ENCODE measurements around the gene CATSPER3.

The CATSPER3 gene

GRCh38 chr5:134945041-134945440 is 22.7 kb upstream of the CATSPER3 start:
- H3K4me3 ChIP-seq (ENCODE audit: low read depth in 1 of 2, low read length in 2 of 2) = no peak overlapping the region
- no peaks in the 10 kb centered on the region for H3K9me3 ChIP-seq (ENCODE audit: control insufficient read depth in 1 of 2, low read length in 2 of 2)
- H3K36me3 ChIP-seq (ENCODE audit: control insufficient read depth in 1 of 2, insufficient read depth in 2 of 2, low read length in 2 of 2) = peaks cover 0 to 5% of the 10 kb centered on the region in 2 donors
- no peak overlapping the region for H3K27ac ChIP-seq (ENCODE audit: low read length)
- no peaks in the 10 kb centered on the region for H3K4me1 ChIP-seq (ENCODE audit: control insufficient read depth in 1 of 2, insufficient read depth in 2 of 2, low read length in 2 of 2)
- H3K27me3 ChIP-seq (ENCODE audit: low read depth, low read length) = no peaks in the 10 kb centered on the region

GRCh38 chr5:134948911-134949310 is 18.8 kb upstream of the CATSPER3 start:
- H3K4me1 ChIP-seq (ENCODE audit: control insufficient read depth in 1 of 2, insufficient read depth in 2 of 2, low read length in 2 of 2) = no peaks in the 10 kb centered on the region
- H3K9me3 ChIP-seq (ENCODE audit: control insufficient read depth in 1 of 2, low read length in 2 of 2) = no peaks in the 10 kb centered on the region
- no peaks in the 10 kb centered on the region for H3K36me3 ChIP-seq (ENCODE audit: control insufficient read depth in 1 of 2, insufficient read depth in 2 of 2, low read length in 2 of 2)
- no peaks in the 10 kb centered on the region for H3K27me3 ChIP-seq (ENCODE audit: low read depth, low read length)
- H3K27ac ChIP-seq (ENCODE audit: low read length) = no peak overlapping the region
- H3K4me3 ChIP-seq (ENCODE audit: low read depth in 1 of 2, low read length in 2 of 2) = no peak overlapping the region

- peaks cover 0 to 3% of the 10 kb centered on the region in 2 donors for H3K9me3 ChIP-seq (ENCODE audit: control insufficient read depth in 1 of 2, low read length in 2 of 2)
- H3K4me1 ChIP-seq (ENCODE audit: control insufficient read depth in 1 of 2, insufficient read depth in 2 of 2, low read length in 2 of 2) = no peaks in the 10 kb centered on the region
- H3K27me3 ChIP-seq (ENCODE audit: low read depth, low read length) = no peaks in the 10 kb centered on the region
- H3K36me3 ChIP-seq (ENCODE audit: control insufficient read depth in 1 of 2, insufficient read depth in 2 of 2, low read length in 2 of 2) = no peaks in the 10 kb centered on the region
- H3K27ac ChIP-seq (ENCODE audit: low read length) = no peak overlapping the region
- H3K4me3 ChIP-seq (ENCODE audit: low read depth in 1 of 2, low read length in 2 of 2) = no peak overlapping the region
Observed at GRCh38 chr5:134949316-134949715, 18.4 kb upstream of the CATSPER3 start.

DNA sequence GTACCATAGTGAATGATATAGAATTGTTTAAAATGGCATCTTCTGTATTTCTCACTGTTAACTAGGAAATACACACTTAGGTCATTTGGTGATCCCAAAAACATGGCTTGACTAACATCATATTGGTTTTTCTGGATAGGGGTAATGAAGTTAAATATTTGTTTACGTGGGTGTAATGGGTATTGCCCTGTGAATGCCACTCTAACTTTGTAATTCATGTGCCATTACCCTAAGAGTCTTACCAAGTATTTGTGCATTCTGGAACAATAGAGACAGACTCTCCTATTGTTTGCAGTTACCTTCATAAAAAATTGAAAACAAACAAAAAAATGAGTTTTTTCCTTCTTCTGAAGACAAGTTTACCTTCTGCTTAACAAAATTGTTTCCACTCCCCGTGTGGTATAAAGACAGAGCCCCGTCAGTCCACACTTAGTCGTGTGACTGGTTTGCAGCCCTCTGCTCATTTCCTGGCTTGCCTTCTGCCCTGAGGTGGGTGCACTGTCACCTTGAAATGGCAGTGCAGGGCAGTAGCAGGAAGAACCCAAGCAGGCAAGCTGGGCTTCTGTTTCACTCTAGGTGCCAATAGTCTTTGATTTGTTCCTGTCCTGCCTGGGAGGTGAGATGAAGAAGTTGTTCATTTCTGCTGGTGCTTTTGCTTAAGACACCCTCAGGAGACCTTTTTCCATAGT is 9.6 kb upstream of the CATSPER3 start:
- Histone ChIP-seq H3K27me3 (ENCODE audit: low read depth, low read length) (no peaks in the 10 kb centered on the region), H3K4me3 (ENCODE audit: low read depth in 1 of 2, low read length in 2 of 2) (no peak overlapping the region), H3K27ac (ENCODE audit: low read length) (no peak overlapping the region), H3K4me1 (ENCODE audit: control insufficient read depth in 1 of 2, insufficient read depth in 2 of 2, low read length in 2 of 2) (no peaks in the 10 kb centered on the region), H3K36me3 (ENCODE audit: control insufficient read depth in 1 of 2, insufficient read depth in 2 of 2, low read length in 2 of 2) (peaks cover 0 to 14% of the 10 kb centered on the region in 2 donors), H3K9me3 (ENCODE audit: control insufficient read depth in 1 of 2, low read length in 2 of 2) (peaks cover 0 to 4% of the 10 kb centered on the region in 2 donors)

DNA sequence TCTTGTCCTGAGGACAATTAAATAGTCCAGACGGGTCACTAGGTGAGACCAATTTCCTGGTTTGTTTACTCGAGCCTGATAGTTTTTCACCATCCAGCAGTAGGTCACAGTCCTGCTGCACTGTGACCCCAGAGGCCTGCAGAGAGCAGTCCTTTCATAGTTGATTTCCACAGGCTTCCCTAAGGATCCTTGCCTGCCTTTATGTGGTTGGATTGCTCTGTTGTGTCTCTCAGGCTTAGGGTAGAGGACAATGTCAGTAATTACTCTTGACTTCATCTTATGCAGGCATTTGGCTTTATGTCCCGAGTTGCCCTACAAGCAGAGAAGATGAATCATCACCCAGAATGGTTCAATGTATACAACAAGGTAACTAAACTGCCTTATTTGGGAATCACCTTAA is 9.0 kb upstream of the CATSPER3 start:
- H3K27ac ChIP-seq (ENCODE audit: low read length) = no peak overlapping the region
- H3K27me3 ChIP-seq (ENCODE audit: low read depth, low read length) = no peaks in the 10 kb centered on the region
- no peak overlapping the region for H3K4me3 ChIP-seq (ENCODE audit: low read depth in 1 of 2, low read length in 2 of 2)
- no peaks in the 10 kb centered on the region for H3K4me1 ChIP-seq (ENCODE audit: control insufficient read depth in 1 of 2, insufficient read depth in 2 of 2, low read length in 2 of 2)
- peaks cover 0 to 4% of the 10 kb centered on the region in 2 donors for H3K9me3 ChIP-seq (ENCODE audit: control insufficient read depth in 1 of 2, low read length in 2 of 2)
- peaks cover 0 to 16% of the 10 kb centered on the region in 2 donors for H3K36me3 ChIP-seq (ENCODE audit: control insufficient read depth in 1 of 2, insufficient read depth in 2 of 2, low read length in 2 of 2)

DNA sequence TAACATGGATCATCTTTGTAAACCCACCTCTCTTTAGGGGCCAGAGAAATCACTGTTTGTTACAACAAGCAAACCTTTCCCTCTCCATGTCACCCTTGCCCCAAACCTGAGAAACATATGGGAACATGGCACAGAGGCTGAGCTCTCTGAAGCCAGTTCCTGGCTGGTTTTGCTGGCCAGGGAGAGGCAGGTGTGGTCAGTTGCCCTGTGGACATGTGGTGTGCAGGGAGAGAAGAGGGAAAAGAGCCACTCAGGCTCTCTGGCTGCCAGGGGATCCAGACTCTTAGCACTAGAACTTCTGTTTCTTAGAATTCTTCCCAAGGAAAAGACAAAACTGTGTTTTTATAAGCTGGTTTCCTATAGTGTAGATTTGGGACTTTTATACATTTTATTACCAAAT is 4.6 kb upstream of the CATSPER3 start:
- no peaks in the 10 kb centered on the region for H3K4me1 ChIP-seq (ENCODE audit: control insufficient read depth in 1 of 2, insufficient read depth in 2 of 2, low read length in 2 of 2)
- no peak overlapping the region for H3K4me3 ChIP-seq (ENCODE audit: low read depth in 1 of 2, low read length in 2 of 2)
- H3K36me3 ChIP-seq (ENCODE audit: control insufficient read depth in 1 of 2, insufficient read depth in 2 of 2, low read length in 2 of 2) = peaks cover 0 to 35% of the 10 kb centered on the region in 2 donors
- no peak overlapping the region for H3K27ac ChIP-seq (ENCODE audit: low read length)
- H3K27me3 ChIP-seq (ENCODE audit: low read depth, low read length) = no peaks in the 10 kb centered on the region
- H3K9me3 ChIP-seq (ENCODE audit: control insufficient read depth in 1 of 2, low read length in 2 of 2) = no peaks in the 10 kb centered on the region

- H3K36me3 ChIP-seq (ENCODE audit: control insufficient read depth in 1 of 2, insufficient read depth in 2 of 2, low read length in 2 of 2) = peaks cover 0 to 35% of the 10 kb centered on the region in 2 donors
- no peak overlapping the region for H3K27ac ChIP-seq (ENCODE audit: low read length)
- H3K9me3 ChIP-seq (ENCODE audit: control insufficient read depth in 1 of 2, low read length in 2 of 2) = no peaks in the 10 kb centered on the region
- no peaks in the 10 kb centered on the region for H3K4me1 ChIP-seq (ENCODE audit: control insufficient read depth in 1 of 2, insufficient read depth in 2 of 2, low read length in 2 of 2)
- no peaks in the 10 kb centered on the region for H3K27me3 ChIP-seq (ENCODE audit: low read depth, low read length)
- H3K4me3 ChIP-seq (ENCODE audit: low read depth in 1 of 2, low read length in 2 of 2) = no peak overlapping the region
Observed at GRCh38 chr5:134964359-134965270, 3.1 kb upstream of the CATSPER3 start.

DNA sequence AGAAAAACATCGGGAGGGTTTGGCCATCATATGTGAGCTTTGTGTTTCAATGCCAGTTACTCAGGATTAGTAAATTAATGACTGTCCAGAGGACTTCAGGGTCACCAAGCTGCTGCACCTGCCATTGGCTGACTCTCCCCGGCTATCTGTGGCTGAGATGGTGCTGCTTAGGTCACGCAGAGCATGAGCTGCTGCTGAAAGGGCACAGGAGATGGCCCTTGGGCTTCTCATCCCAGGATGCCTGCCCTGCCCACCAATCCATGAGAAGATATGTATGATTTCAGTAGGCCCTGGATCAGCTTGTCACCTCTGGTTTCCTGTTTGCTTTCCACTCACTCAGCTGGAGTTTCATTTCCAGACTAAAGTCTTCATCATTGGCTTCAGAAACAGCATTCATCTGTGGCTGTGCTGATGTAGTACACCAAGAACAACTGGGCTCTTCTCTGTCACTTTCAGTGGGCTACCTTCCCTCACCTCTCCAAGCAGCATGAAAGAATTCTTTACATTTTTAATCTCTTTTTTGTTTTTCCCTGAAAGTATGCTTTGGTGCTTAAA is 2.4 kb upstream of the CATSPER3 start:
- H3K27ac ChIP-seq (ENCODE audit: low read length) = no peak overlapping the region
- no peaks in the 10 kb centered on the region for H3K27me3 ChIP-seq (ENCODE audit: low read depth, low read length)

DNA sequence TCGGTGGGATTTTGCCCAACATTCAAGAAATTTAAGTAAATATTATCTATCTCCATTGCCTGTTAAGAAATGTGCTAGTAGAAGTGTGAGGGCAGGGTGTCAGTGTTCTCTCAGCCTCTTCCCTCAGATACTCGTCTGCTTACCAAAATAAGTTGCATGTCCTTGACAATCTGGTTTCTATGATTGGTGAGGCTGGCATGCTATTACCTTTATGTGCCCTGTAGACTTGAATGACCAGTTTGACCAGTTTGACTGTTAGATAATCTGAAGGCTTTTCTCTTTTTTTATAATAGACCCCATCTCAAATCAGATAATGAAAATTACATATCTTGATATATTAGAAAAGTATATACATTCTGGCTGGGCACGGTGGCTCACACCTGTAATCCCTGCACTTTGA is 348 bp downstream of the CATSPER3 start:
- H3K36me3 ChIP-seq (ENCODE audit: control insufficient read depth in 1 of 2, insufficient read depth in 2 of 2, low read length in 2 of 2) = peaks cover 0 to 29% of the 10 kb centered on the region in 2 donors
- no peak overlapping the region for H3K4me3 ChIP-seq (ENCODE audit: low read depth in 1 of 2, low read length in 2 of 2)
- no peaks in the 10 kb centered on the region for H3K27me3 ChIP-seq (ENCODE audit: low read depth, low read length)
- no peak overlapping the region for H3K27ac ChIP-seq (ENCODE audit: low read length)
- no peaks in the 10 kb centered on the region for H3K4me1 ChIP-seq (ENCODE audit: control insufficient read depth in 1 of 2, insufficient read depth in 2 of 2, low read length in 2 of 2)
- no peaks in the 10 kb centered on the region for H3K9me3 ChIP-seq (ENCODE audit: control insufficient read depth in 1 of 2, low read length in 2 of 2)

More for the DNA sequence above, 2.4 kb upstream of the CATSPER3 start:
- peaks cover 0 to 39% of the 10 kb centered on the region in 2 donors for H3K36me3 ChIP-seq (ENCODE audit: control insufficient read depth in 1 of 2, insufficient read depth in 2 of 2, low read length in 2 of 2)
- H3K4me3 ChIP-seq (ENCODE audit: low read depth in 1 of 2, low read length in 2 of 2) = no peak overlapping the region
- H3K9me3 ChIP-seq (ENCODE audit: control insufficient read depth in 1 of 2, low read length in 2 of 2) = no peaks in the 10 kb centered on the region
- H3K4me1 ChIP-seq (ENCODE audit: control insufficient read depth in 1 of 2, insufficient read depth in 2 of 2, low read length in 2 of 2) = no peaks in the 10 kb centered on the region

- Histone ChIP-seq H3K36me3 (ENCODE audit: control insufficient read depth in 1 of 2, insufficient read depth in 2 of 2, low read length in 2 of 2) (peaks cover 0 to 25% of the 10 kb centered on the region in 2 donors), H3K9me3 (ENCODE audit: control insufficient read depth in 1 of 2, low read length in 2 of 2) (no peaks in the 10 kb centered on the region), H3K4me1 (ENCODE audit: control insufficient read depth in 1 of 2, insufficient read depth in 2 of 2, low read length in 2 of 2) (no peaks in the 10 kb centered on the region), H3K4me3 (ENCODE audit: low read depth in 1 of 2, low read length in 2 of 2) (no peak overlapping the region), H3K27me3 (ENCODE audit: low read depth, low read length) (no peaks in the 10 kb centered on the region), H3K27ac (ENCODE audit: low read length) (no peak overlapping the region)
Observed at GRCh38 chr5:134969166-134969565, 1.5 kb downstream of the CATSPER3 start.

- H3K4me1 ChIP-seq (ENCODE audit: control insufficient read depth in 1 of 2, insufficient read depth in 2 of 2, low read length in 2 of 2) = no peaks in the 10 kb centered on the region
- H3K27me3 ChIP-seq (ENCODE audit: low read depth, low read length) = no peaks in the 10 kb centered on the region
- H3K36me3 ChIP-seq (ENCODE audit: control insufficient read depth in 1 of 2, insufficient read depth in 2 of 2, low read length in 2 of 2) = peaks cover 0 to 17% of the 10 kb centered on the region in 2 donors
- H3K27ac ChIP-seq (ENCODE audit: low read length) = no peak overlapping the region
- peaks cover 4 to 27% of the 10 kb centered on the region in 2 donors for H3K9me3 ChIP-seq (ENCODE audit: control insufficient read depth in 1 of 2, low read length in 2 of 2)
- H3K4me3 ChIP-seq (ENCODE audit: low read depth in 1 of 2, low read length in 2 of 2) = no peak overlapping the region
Observed at GRCh38 chr5:134975078-134975715, 7.5 kb downstream of the CATSPER3 start.
